ENCODE results near the gene SNTA1.

SNTA1 gene

GRCh38 chr20:33370291-33370690 lies 73.3 kb downstream of the SNTA1 start:
- no peaks in the 10 kb centered on the region for H3K9me3 ChIP-seq (ENCODE audit: control insufficient read depth, insufficient read depth, low read length)
- H3K9ac ChIP-seq (ENCODE audit: low read depth, low read length): no peak overlapping the region
- no peaks in the 10 kb centered on the region for H3K4me1 ChIP-seq (ENCODE audit: insufficient read depth, low read length)
- H3K36me3 ChIP-seq (ENCODE audit: insufficient read depth, low read length): peaks cover 18% of the 10 kb centered on the region

DNA sequence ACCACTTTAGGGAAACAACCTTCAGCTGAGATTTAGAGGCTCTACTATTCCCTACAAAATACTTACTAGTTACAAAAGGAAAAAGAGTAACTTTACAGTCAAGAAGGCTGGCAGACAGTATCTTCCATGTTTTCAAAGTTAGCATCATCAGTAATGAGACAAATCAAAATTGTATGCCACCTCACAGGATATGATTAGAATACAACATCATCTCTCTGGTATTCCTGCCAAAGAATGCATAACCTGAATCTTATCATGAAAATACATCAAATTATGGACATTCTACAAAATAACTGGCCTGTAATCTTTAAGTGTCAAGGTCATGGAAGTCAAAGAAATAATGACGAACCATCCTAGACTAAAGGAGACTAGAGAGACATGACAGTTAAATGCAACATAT lies 80.7 kb downstream of the SNTA1 start:
- Histone ChIP-seq H3K36me3 (ENCODE audit: insufficient read depth, low read length) (peaks cover 8% of the 10 kb centered on the region), H3K9me3 (ENCODE audit: control insufficient read depth, insufficient read depth, low read length) (no peaks in the 10 kb centered on the region), H3K4me1 (ENCODE audit: insufficient read depth, low read length) (no peaks in the 10 kb centered on the region), H3K9ac (ENCODE audit: low read depth, low read length) (no peak overlapping the region)

DNA sequence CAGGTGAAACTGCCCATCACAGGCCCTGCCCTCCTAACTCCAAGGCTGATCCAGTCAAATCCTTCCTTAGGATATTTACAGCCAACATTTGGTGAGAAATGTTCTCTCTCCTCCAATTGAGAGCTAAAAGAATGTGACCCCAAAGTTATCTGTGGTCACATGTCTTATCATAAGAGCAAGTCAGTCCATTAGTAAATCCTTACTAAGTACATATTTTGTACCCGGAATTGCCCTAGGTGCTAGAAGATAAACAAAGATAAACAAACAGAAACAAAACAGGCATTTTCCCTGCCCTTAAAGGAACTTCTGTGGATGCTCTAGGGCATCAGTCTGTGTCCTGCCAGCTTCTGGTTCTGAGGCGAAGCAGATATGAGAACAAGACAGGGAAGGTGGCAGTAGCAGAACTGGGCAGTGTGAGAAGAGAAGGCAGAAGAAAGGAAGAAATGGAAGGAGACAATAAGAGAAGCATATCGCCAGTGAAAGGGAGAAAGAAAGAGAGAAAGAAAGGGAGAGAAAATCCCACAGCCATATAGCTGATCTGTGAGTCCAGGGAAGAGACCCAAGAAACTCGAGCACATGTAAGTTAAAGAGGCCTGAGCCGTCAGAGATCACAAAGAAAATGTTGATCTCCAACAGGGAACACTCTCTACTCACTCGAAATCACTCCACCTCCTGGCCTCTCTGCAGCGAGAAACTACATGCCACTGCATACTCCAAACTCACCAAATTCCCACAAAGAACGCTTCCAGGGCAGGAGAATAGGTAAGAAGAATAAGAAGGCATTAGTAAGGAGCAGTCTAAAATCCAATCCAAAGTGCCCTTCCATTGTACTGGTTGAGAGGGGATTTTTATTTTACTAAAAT lies 83.9 kb downstream of the SNTA1 start:
- Histone ChIP-seq H3K4me1 (ENCODE audit: insufficient read depth, low read length) (no peaks in the 10 kb centered on the region), H3K9me3 (ENCODE audit: control insufficient read depth, insufficient read depth, low read length) (no peaks in the 10 kb centered on the region), H3K36me3 (ENCODE audit: insufficient read depth, low read length) (peaks cover 4% of the 10 kb centered on the region), H3K9ac (ENCODE audit: low read depth, low read length) (no peak overlapping the region)

Data from ES-I3 (cell line).